ENCODE results near the gene LDLR.
"Not testable (repeated sequence)": the region's sequence is repeated elsewhere in the genome, so short reads cannot be mapped to it uniquely, and the experiment has no call there.

The LDLR gene

DNA sequence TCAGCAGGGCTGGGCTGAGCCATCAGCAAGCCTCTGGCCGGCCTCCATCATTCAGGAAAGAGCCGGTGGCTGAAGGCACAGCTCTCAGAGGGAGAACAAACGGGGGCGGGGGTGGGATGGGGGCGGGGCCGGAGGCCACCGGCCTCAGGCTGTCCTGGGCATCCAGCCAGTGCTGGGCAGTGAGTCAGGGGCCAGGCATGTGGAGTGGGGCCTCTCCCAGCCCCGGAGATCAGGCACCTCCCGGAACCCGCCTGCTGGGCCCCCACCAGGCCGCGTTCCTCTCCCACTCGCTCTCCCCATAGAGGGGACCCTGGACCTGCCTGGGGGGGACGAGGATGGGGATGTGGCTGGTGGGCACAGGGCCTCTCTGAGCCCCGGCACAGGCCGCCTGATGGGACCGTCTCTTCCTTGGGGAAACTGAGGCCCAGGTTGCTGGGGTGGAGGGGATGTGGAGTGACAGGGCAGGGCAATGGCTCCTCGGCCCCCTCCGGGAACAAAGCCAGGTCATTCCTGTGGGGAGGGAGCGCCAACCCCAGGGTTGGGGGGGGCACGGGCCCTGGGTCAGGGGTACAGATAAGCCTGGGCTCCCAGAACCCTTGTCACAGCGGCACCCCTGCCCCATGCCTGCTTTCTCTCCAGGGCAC is 53.4 kb downstream of the LDLR start:
- FAIRE-seq: no peak

GRCh38 chr19:11145536-11145924 is 56.3 kb downstream of the LDLR start:
- FAIRE-seq: no peak

DNA sequence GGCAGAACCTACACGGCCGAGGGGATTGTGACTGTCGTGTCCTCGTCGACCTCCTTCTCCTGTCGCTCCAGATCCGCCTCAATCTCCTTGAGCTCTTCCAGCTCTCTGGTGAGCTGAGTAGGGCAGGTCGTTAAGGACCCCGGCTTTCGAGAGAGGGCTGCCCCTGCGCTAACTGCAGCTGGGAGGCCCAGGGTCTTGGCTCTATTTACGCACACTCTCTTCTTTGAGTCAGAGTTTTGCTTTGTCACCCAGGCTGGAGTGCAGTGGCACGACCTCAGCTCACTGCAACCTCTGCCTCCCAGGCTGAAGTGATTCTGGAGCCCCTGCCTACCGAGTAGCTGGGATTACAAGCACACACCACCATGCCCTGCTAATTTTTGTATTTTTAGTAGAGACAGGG is 58.7 kb downstream of the LDLR start:
- FAIRE-seq: no peak

- no peak for FAIRE-seq
Observed at GRCh38 chr19:11151181-11151580, 61.9 kb downstream of the LDLR start.

GRCh38 chr19:11152318-11153062 is 63.2 kb downstream of the LDLR start:
- no peak for FAIRE-seq

DNA sequence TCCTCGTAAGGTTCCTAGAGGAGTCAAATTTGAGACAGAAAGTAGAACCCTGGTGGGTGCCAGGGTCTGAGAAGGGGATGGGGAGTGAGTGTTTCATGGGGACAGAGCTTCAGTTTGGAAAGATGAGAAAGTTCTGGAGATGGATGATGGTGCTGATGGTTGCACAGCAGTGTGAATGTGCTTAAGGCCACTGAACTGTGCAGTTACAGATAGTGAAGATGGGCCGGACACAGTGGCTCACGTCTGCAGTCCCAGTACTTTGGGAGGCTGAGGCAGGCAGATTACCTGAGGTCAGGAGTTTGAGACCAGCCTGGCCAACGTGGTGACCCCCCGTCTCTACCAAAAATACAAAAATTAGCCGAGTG is 65.4 kb downstream of the LDLR start:
- FAIRE-seq: no peak

GRCh38 chr19:11155373-11156120 is 66.3 kb downstream of the LDLR start, which contains the start of gene SPC24:
SPC24 (minus strand) TSS chr19:11155782; CDS start chr19:11155776, 6 bp downstream.
- FAIRE-seq: peak; percentile 18

DNA sequence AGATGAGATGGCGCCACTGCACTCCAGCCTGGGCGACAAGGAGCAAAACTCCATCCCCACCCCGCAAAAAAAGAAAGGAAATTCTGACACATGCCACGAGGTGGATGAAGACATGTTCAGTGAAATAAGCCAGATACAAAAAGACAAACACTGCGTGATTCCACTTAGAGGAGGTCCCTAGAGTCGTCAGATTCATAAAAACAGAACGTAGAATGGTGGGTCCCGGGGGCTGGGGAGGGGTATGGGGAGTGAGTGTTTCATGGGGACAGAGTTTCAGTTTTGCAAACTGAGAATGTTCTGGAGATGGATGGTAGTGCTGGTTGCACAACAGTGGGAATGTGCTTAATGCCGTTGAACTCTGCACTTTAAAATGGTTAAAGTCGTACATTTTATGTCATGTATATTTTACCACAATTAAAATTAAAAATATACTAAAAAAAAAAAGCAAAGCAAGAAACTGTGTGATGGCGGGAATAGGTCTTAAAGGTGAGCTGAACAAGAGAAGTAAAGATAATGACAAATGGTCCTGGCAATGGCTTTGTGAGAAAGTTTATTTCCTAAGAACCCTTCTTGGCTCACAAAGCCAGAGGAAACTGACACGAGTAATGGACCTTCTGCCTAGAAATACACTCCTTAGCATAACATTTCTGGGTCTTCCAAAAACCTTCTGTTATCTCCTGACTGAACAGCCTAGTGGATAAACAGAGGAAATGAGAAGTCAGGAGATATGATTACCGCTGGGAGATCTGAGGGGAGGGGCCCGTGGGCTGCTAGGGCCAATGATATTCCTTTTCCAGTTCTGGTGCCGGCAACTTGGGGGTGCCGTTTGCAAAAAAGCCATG is 70.6 kb downstream of the LDLR start:
- FAIRE-seq: no peak

- FAIRE-seq: not testable (repeated sequence)
Observed at GRCh38 chr19:11160440-11160768, 71.1 kb downstream of the LDLR start.

DNA sequence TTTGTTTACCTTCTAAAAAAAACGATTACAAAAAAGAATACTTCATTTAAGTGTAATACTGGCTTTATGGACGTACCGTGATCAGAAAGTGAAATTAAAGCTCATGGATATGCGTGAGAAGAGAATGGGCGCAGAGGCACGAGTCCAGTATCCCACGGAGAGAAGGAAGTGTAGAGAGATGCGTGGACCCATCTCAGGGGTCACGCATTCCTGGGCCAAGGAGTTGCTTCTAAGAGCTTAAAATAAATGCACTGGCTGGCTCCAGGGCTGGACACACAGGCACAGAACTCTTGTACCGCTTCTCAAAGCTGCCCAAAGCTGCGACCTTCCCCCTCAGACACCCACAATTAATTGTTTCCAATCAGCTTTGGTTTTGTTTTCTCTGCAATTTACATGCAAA is 75.0 kb downstream of the LDLR start:
- no peak for FAIRE-seq

DNA sequence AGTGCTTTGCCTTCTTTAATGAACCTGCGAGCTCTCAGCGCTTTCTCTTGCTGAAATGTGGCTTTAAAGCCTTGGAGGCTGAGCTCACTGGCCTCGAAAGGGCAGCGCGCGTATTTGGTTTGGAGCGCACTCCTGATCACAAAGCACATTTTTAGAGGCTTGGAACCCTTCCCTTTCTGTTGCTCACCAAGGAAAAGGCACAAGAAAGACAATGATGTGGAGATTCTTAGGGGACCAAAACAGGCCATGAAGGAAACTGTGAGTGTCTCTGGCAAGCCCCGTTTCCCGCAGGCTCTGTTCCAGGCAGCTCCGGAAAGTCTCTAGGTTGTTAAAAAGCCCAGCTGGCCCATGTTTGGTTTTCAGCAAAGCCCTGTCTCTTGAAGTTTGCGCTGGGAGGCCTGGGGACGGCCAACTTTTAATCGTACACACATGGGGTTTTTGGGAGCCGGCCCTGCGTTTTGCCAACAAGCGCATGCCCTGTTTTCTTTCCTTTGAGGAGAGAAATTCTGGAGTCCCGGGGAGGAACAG is 75.7 kb downstream of the LDLR start:
- no peak for FAIRE-seq

- FAIRE-seq: no peak
Observed at GRCh38 chr19:11165486-11166030, 76.3 kb downstream of the LDLR start.

DNA sequence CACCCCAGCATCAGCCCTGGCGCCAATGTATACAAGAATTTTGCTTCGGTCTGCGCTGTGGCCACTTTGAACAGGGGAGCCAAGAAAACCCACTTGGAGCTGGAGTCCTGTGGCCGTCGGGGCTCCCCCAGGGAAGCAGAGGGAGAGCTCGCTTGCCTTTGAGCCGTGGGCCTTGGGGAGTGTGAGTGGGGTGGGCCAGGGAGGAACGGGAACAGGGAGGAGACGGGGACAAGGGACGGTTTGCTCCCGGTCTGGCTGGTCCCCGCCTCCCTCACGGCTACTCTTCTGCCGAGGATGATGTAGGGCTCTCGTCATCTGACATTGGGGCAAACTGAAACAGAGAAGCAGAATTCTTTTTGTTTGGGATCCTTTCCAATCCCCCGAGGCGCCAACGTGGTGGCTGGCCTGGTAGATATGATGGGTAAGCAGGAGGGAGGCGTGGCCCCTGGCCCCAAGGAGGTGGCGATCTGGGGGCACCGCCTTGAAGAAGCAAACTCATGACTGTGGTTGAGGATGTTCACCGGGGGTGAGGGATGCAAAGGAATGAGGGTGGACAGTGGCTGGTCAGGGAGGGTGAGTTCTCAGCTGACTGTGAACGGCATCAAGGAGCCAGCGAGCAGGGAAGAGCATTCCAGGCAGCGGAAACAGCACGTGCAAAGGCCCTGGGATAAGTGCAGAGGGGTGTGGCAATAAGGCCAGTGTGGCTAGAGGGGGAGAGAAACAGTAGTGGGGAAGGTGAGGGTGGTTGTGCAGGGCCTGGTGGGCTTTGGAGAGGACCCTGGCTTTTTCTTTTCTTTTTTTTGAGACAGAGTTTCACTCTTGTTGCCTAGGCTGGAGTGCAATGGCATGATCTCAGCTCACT is 77.2 kb downstream of the LDLR start:
- no peak for FAIRE-seq

GRCh38 chr19:11168568-11168967 is 79.3 kb downstream of the LDLR start:
- no peak for FAIRE-seq

DNA sequence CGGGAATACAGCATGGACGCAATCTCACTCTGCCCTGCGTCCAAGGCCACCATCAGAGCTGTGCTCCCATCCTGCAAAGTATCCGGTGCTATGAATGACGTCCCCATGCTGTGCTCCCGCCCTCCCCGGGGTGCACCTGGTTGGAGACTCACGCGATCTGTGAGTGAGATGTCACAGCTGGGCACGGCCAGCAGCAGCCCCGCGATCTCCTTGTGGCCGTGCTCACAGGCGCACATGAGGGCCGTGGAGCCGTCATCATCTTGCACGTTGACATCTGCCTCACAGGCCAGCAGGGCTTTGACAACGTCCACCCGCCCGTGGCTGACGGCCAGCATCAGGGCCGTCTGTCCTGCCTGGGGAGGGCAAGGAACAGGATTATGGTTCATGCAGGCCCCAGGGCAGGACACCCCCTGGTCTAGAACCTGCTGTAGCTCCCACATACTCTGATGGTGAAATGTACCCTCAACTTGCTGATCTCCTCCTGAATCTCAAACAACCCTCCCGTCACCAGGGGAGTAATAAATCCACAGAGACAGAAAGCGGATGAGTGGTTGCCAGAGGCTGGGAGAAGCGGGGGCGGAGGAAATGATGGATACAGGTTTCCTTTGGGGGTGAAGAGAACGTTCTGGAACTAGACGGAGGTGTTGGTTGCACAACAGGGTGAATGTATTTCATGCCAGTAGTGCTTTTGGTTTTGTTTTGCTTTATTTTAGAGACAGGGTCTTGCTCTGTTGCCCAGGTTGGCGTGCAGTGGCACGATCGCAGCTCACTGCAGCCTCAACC is 80.8 kb downstream of the LDLR start:
- no peak for FAIRE-seq

DNA sequence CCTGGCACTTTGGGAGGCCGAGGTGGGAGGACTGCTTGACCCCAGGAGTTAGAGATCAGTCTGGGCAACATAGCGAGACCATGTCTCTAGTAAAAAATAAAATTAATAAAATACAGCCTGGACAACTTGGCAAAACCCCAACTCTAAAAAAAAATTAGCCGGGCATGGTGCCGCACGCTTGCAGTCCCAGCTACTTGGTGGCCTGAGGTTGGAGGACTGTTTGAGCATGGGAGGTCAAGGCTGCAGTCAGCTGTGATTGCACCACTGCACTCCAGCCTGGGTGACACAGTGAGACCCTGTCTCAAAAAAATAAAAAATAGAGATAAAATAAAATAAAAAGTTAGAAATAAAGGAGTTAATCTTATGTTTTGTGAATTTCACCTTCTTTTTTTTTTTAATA is 81.9 kb downstream of the LDLR start:
- no peak for FAIRE-seq

- FAIRE-seq: no peak
Observed at GRCh38 chr19:11172576-11172975, 83.3 kb downstream of the LDLR start.

- no peak for FAIRE-seq
Observed at GRCh38 chr19:11173516-11174155, 84.4 kb downstream of the LDLR start.

DNA sequence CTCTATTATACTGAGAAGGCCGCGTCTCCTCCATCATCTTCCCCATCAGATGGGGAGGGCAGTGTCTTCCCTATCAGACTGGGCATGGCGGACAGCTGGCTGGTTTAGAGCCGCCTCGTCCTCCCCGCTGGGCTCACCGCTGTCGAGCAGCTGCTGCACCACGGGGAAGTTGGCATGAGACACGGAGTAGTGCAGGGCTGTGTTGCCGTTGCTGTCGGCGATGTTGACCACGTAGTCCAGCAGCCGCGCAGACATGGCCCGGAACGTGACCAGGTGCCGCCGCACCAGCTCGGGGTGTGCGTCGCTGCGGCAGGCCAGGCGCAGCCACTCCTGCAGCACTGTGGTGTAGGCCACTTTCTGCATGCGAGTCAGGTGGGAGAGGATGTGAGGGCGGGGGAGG is 85.1 kb downstream of the LDLR start:
- FAIRE-seq: no peak

DNA sequence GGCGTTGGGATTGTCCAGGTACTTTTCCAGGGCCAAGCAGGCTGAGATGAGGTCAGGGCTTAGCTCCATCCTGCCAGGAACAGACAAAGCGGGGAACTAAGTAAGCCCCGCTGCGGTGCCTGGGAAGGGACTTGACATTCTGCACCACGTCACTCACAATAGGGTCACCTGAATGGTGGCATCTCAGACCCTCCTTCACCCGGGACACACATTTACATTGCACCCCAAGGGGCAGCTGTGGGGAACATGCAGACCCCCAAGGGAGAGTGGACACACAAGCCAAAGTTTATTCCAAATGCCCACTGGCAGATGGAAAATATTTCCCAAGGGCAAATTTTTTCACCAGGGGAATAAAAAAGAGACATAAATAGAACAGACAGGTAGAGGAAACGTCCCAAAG is 86.7 kb downstream of the LDLR start:
- FAIRE-seq: no peak
